ENCODE results near the gene TXK.

TXK gene

DNA sequence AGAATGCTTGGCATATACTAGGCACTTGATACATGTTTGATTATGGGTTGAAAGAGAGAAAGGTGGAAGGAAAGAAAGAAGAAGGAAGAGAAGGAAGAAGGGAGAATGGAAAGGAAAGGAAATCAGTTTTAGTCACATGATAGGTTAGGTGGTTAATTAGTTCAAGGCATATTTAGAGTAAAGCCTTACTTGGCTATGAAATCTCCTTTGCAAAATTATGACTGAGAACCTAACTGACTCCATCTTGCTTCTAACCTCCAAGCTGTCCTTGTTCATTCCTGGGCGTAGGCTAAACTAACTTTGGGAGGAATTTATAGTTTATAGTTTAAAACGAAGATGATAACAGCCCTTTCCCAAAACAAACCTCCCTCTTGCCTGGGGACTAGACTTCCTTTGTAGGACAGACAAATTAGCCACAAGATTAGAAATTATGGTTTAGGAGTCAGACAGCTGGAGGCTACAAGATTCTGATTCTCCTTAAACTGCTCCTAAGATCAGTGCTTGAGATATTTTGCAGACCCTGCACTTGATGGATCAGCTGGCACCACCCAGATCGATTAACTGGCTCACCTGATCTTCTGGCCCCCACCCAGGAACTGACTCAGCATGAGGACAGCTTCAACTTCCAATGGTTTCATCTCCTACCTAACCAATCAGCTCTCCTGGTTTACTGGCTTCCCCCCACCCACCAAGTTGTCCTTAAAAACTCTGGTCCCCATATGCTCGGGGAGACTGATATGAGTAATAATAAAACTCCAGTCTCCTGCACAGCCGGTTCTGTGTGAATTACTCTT, 55.0 kb downstream of the TXK start:
- DNase-seq (ENCODE audit: low read depth), result peak; percentile 14
- TF ChIP-seq, protein P1, sequence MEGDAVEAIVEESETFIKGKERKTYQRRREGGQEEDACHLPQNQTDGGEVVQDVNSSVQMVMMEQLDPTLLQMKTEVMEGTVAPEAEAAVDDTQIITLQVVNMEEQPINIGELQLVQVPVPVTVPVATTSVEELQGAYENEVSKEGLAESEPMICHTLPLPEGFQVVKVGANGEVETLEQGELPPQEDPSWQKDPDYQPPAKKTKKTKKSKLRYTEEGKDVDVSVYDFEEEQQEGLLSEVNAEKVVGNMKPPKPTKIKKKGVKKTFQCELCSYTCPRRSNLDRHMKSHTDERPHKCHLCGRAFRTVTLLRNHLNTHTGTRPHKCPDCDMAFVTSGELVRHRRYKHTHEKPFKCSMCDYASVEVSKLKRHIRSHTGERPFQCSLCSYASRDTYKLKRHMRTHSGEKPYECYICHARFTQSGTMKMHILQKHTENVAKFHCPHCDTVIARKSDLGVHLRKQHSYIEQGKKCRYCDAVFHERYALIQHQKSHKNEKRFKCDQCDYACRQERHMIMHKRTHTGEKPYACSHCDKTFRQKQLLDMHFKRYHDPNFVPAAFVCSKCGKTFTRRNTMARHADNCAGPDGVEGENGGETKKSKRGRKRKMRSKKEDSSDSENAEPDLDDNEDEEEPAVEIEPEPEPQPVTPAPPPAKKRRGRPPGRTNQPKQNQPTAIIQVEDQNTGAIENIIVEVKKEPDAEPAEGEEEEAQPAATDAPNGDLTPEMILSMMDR (conservative IDR thresholded peaks at IDR 0.05; ENCODE audit: low read depth, low read length), result no peak
- no peak overlapping the region for H3K4me3 ChIP-seq (ENCODE audit: low read depth, low read length)

DNA sequence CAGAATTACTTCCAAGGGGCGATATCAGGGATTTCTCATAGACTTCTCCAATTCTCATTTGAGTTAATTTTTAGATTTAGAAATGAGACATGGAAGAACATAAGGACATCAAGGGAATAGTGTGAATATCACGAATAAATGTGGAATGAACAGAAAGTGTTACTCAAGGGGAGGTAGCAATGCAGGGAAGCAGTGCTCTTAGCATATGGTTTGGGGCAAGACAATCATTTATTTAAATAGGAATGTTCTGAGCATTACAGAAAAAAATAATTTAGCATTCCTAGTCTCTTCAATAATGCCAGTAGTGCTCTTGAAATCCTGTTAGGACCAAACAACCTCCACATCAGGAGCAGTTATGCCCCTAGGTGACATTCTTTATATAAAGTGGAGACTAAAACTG, 55.6 kb downstream of the TXK start:
- no peak overlapping the region for H3K4me3 ChIP-seq (ENCODE audit: low read depth, low read length)
- TF ChIP-seq, protein P1 (conservative IDR thresholded peaks at IDR 0.05; ENCODE audit: low read depth, low read length), result no peak
- no peak for DNase-seq (ENCODE audit: low read depth)

DNA sequence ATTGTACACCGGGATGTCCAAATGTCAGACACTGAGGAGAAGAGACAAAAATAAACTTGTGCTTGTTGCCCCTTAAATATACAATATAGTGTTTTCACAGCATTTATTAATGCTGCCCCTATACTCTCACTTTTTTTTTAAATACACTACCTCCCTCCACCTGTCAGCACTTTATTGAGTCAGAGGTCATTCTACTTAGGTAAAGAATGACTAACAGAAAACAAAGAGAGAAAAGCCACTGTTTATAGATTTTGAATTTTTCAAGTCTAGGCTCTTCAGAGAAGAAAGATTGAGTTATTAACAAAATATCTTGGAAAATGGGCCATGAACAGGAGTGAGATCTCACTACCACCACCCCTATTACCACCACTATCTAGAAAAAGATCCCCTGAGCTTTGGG, 59.4 kb downstream of the TXK start:
- no peak overlapping the region for H3K4me3 ChIP-seq (ENCODE audit: low read depth, low read length)
- TF ChIP-seq, protein P1 (conservative IDR thresholded peaks at IDR 0.05; ENCODE audit: low read depth, low read length), result no peak
- no peak for DNase-seq (ENCODE audit: low read depth)

DNA sequence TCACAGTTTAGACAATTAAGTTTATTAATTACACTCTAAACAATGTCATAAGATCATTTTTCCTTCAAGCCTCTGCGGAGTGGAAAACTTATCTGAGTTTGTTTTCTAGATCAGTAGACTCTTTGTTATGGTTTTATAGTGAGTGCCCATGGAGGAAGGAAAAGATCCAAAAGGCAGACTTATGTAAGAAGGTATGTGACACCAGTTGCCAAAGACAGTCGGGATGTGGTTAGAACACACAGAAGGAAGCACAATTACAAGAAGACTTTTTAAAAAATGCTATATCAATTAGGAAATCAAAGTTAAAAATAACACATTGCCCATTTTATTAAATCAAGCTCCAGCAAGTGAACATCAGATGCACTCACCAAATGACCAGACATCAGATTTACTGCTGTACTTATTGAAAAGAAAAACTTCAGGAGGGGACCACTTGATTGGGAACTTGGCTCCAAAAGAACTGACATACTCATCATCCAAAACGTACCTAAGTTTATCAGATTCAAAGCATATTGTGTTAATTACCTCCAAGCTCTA, 60.4 kb downstream of the TXK start:
- H3K4me3 ChIP-seq (ENCODE audit: low read depth, low read length), result no peak overlapping the region
- TF ChIP-seq, protein P1 (conservative IDR thresholded peaks at IDR 0.05; ENCODE audit: low read depth, low read length), result no peak
- DNase-seq (ENCODE audit: low read depth), result peak; percentile 22

DNA sequence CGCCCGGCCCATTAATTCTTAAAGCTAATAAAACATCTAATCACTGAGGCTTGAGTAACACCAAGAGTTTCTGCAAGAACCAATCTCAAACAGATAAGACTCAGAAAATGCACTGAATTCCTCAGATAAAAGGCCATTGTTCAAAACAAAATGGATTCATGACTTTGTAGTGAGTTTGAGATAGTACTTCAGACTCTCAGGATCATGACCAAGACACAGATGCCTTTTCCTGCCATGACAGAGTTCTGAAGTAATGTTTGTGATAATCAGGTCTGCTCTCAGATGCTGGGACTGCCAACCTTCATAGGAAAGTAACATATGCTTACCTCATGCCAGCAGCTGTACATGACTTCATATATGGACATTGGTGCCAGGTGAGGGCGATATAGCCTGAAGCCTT, 62.9 kb downstream of the TXK start:
- peak; percentile 13 for DNase-seq (ENCODE audit: low read depth)
- TF ChIP-seq, protein P1 (conservative IDR thresholded peaks at IDR 0.05; ENCODE audit: low read depth, low read length), result no peak
- no peak overlapping the region for H3K4me3 ChIP-seq (ENCODE audit: low read depth, low read length)

DNA sequence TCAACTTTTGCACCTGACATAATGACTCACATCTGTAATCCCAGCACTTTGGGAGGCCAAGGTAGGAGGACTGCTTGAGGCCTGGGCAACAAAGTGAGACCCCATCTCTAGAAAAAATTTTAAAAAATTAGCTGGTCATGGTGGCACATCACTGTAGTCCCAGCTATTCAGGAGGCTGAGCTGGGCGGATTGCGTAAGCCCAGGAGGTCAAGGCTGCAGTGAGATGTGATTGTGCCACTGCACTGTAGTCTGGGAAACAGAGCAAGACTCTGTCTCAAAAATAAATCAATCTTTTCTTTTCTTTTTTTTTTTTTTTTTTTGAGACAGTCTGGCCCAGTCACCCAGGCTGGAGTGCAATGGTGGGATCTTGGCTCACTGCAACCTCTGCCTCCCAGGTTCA, 65.0 kb downstream of the TXK start:
- TF ChIP-seq, protein P1 (conservative IDR thresholded peaks at IDR 0.05; ENCODE audit: low read depth, low read length), result no peak
- H3K4me3 ChIP-seq (ENCODE audit: low read depth, low read length), result no peak overlapping the region
- DNase-seq (ENCODE audit: low read depth), result no peak

DNA sequence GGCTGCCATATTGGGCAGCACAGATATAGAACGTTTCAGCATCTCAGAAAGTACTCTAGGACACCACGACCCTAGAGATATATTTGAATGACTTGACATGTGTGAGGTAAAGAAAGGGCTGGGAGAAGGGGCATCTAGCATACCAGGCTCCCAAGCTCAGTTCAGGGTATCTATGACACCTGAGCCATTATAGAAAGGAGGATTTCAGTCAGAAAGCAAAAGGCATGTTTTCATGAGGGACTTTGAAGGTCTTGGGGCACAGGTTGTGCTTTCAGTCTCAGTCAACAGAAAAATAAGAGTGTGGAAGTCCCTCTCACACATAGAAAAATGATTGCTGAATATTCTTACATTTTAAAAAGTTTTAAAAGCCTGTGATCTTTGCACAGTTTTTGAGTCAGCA, 65.9 kb downstream of the TXK start:
- TF ChIP-seq, protein P1 (conservative IDR thresholded peaks at IDR 0.05; ENCODE audit: low read depth, low read length), result no peak
- no peak for DNase-seq (ENCODE audit: low read depth)
- no peak overlapping the region for H3K4me3 ChIP-seq (ENCODE audit: low read depth, low read length)
